A673 (cell line): ENCODE data around the gene SYNRG.

Experiments used
- CTCF ChIP-seq: fragments of 300-800, 200-600 bp; sonication (generic); conservative IDR thresholded peaks from 2 replicates; pipeline ENCODE4 v1.5.1; 2017; ENCODE audit warnings: low read depth, mild to moderate bottlenecking, antibody characterized with exemption, low read length, moderate library complexity, mixed read lengths
- EZH2 ChIP-seq: fragments of 200-600 bp; sonication (generic); IDR thresholded peaks from 2 replicates; pipeline ENCODE4 v1.6.1; 2017; ENCODE audit warnings: borderline replicate concordance, low read depth, mild to moderate bottlenecking, mixed read lengths, antibody characterized with exemption, low read length; ENCODE audit not compliant: poor library complexity, severe bottlenecking

GRCh38 chr17:37609170-37610040 is at the start of gene SYNRG:
- TF ChIP-seq CTCF (peak; percentile 37), EZH2 (no peak)
